ENCODE results near the gene GPATCH1.
"Not testable (repeated sequence)": the region's sequence is repeated elsewhere in the genome, so short reads cannot be mapped to it uniquely, and the experiment has no call there.

Gene GPATCH1

DNA sequence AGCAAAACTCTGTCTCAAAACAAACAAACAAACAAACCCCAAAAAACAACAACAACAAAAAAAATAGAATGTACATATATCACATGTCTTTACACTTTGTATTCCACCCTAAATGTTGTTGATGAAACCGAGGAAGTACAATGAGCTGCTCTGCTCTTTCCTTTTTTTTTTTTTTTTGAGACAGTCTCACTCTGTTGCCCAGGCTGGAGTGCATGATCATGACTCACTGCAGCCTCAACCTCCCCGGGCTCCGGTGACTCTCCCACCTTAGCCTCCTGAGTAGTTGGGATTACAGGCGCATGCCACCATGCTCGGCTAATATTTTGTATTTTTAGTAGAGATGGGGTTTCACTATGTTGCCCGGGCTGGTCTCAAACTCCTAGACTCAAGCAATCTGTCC, 82.5 kb downstream of the GPATCH1 start:
- TF ChIP-seq, protein P1, sequence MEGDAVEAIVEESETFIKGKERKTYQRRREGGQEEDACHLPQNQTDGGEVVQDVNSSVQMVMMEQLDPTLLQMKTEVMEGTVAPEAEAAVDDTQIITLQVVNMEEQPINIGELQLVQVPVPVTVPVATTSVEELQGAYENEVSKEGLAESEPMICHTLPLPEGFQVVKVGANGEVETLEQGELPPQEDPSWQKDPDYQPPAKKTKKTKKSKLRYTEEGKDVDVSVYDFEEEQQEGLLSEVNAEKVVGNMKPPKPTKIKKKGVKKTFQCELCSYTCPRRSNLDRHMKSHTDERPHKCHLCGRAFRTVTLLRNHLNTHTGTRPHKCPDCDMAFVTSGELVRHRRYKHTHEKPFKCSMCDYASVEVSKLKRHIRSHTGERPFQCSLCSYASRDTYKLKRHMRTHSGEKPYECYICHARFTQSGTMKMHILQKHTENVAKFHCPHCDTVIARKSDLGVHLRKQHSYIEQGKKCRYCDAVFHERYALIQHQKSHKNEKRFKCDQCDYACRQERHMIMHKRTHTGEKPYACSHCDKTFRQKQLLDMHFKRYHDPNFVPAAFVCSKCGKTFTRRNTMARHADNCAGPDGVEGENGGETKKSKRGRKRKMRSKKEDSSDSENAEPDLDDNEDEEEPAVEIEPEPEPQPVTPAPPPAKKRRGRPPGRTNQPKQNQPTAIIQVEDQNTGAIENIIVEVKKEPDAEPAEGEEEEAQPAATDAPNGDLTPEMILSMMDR (IDR thresholded peaks at IDR 0.05; ENCODE audit: unreplicated experiment in 3 of 3): no peak
- Mint-ChIP-seq H3K36me3 (ENCODE audit: low read depth) (peaks cover 5% of the 10 kb centered on the region), H3K9me3 (peaks cover 8% of the 10 kb centered on the region), H3K27me3 (ENCODE audit: low read depth) (no peaks in the 10 kb centered on the region), H3K27ac (no peak overlapping the region), H3K4me1 (no peaks in the 10 kb centered on the region), H3K4me3 (no peak overlapping the region)

DNA sequence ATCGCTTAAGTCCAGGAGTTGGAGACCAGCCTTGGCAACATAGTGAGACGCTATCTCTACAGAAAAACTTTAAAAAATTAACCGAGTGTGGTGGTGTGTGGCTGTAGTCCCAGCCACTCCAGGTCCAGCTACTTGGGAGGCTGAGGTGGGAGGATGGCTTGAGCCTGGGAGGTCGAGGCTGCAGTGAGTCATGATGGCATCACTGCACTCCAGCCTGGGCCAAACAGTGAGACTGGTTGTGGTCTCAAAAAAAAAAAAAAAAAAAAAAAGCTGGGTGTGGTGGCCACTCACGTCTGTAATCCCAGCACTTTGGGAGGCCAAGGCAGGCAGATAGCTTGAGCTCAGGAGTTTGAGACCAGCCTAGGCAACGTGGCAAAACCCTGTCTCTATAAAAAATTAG, 85.1 kb downstream of the GPATCH1 start:
- not testable (repeated sequence) for H3K36me3 Mint-ChIP-seq (ENCODE audit: low read depth); H3K4me1 Mint-ChIP-seq; H3K27me3 Mint-ChIP-seq (ENCODE audit: low read depth); H3K4me3 Mint-ChIP-seq; H3K27ac Mint-ChIP-seq; H3K9me3 Mint-ChIP-seq

DNA sequence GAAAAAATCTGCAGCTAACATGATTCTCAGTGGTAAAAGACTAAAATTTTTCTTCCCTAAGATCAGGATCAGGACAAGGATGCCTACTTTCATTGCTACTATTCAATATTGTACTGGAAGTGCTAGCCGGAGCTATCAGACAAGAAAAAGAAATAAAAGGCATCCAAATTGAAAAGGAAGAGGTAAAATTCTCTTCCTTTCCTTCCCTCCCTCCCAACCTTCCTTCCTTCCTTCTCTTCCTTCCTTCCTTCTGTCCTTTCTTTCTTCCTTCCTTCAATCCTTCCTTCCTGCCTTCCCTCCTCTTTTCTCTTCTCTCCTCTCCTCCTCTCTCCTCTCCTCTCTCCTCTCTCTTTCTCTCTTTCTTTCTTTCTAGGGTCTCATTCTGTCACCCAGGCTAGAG, 86.5 kb downstream of the GPATCH1 start:
- Mint-ChIP-seq H3K4me1 (peaks cover 5% of the 10 kb centered on the region), H3K27ac (no peak overlapping the region), H3K27me3 (ENCODE audit: low read depth) (no peaks in the 10 kb centered on the region), H3K9me3 (peaks cover 9% of the 10 kb centered on the region), H3K4me3 (no peak overlapping the region), H3K36me3 (ENCODE audit: low read depth) (peaks cover 9% of the 10 kb centered on the region)
- TF ChIP-seq, protein P1 (IDR thresholded peaks at IDR 0.05; ENCODE audit: unreplicated experiment in 3 of 3): no peak

DNA sequence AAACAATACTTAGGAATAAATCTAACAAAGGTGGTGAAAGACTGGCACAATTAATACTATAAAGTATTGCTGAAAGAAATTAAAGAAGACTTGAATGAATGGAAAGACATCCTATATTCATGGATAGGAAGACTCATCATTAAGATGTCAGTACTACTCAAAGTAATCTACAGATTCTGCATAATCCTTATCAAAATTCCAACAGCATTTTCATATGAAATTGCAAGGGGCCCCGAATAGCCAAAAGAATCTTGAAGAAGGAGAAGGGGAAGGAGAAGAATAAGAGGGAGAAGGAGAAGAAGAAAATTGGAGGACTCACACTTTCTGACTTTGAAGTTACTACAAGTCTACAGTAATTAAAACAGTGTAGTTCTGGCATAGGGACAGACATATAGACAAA, 87.5 kb downstream of the GPATCH1 start:
- Mint-ChIP-seq H3K4me3 (no peak overlapping the region), H3K4me1 (peaks cover 8% of the 10 kb centered on the region), H3K27ac (no peak overlapping the region), H3K27me3 (ENCODE audit: low read depth) (no peaks in the 10 kb centered on the region), H3K9me3 (peaks cover 9% of the 10 kb centered on the region), H3K36me3 (ENCODE audit: low read depth) (peaks cover 9% of the 10 kb centered on the region)
- TF ChIP-seq, protein P1 (IDR thresholded peaks at IDR 0.05; ENCODE audit: unreplicated experiment in 3 of 3): no peak

DNA sequence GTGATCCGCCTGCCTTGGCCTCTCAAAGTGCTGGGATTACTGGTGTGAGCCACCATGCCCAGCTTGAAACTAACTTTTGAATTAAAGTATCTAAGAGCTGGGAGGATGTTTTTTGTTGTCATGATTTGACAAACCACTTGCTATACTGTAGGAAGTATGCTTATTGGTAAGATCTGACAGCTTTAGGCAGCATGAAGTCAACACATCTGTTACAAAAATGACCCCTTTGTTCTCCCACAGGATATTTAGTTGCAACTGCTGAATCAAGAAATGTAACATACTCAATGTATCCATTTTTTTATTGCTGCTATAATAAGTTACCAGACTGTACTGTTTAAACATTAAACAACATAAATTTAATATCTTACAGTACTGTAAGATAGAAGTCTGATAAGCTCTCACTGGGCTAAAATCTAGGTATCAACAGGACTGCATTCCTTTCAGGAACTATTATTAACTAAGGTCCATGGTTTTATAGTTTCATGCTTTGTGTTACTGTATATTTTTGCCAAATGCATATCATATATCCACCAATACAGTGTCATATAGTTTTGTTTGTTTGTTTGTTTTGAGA, 90.3 kb downstream of the GPATCH1 start:
- H3K27ac Mint-ChIP-seq: peak overlapping the region in 2 of 3 experiments; percentile 23 to 54
- peaks cover 20% of the 10 kb centered on the region for H3K4me1 Mint-ChIP-seq
- peaks cover 9% of the 10 kb centered on the region for H3K36me3 Mint-ChIP-seq (ENCODE audit: low read depth)
- TF ChIP-seq, protein P1 (IDR thresholded peaks at IDR 0.05; ENCODE audit: unreplicated experiment in 3 of 3): no peak
- no peaks in the 10 kb centered on the region for H3K27me3 Mint-ChIP-seq (ENCODE audit: low read depth)
- H3K9me3 Mint-ChIP-seq: peaks cover 9% of the 10 kb centered on the region
- no peak overlapping the region for H3K4me3 Mint-ChIP-seq

DNA sequence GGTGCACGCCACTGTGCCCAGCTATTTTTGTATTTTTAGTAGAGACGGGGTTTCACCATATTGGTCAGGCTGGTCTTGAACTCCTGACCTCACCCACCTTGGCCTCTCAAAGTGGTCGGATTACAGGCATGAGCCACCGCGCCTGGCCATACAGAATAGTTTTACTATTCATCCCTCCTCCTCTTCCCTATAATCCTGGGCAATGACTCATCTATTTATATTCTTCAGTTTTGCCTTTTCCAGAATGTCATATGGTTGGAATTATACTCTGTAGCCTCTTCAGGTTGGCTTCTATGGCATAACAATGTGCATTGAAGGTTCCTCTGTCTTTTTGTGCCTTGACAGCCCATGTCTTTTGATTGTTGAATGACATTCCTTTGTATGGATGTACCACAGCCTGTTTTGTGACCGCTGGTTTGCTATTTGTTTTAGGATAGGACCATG, 91.0 kb downstream of the GPATCH1 start:
- TF ChIP-seq, protein P1 (IDR thresholded peaks at IDR 0.05; ENCODE audit: unreplicated experiment in 3 of 3): no peak
- Mint-ChIP-seq H3K36me3 (ENCODE audit: low read depth) (peaks cover 9% of the 10 kb centered on the region), H3K4me1 (peaks cover 20% of the 10 kb centered on the region), H3K4me3 (no peak overlapping the region), H3K27me3 (ENCODE audit: low read depth) (no peaks in the 10 kb centered on the region), H3K9me3 (peaks cover 11% of the 10 kb centered on the region), H3K27ac (no peak overlapping the region)
